ENCODE data around the gene TRUB2. TPM values are rescaled to one million over a fixed set of nuclear protein-coding genes. Genes with fewer than 3 reads are reported as not detected.
A peak's percentile ranks its signal among the peaks of the same experiment; 100 is the strongest.

The TRUB2 gene
- total RNA-seq, 1 donor from 2014 or later = 33.4 TPM

DNA sequence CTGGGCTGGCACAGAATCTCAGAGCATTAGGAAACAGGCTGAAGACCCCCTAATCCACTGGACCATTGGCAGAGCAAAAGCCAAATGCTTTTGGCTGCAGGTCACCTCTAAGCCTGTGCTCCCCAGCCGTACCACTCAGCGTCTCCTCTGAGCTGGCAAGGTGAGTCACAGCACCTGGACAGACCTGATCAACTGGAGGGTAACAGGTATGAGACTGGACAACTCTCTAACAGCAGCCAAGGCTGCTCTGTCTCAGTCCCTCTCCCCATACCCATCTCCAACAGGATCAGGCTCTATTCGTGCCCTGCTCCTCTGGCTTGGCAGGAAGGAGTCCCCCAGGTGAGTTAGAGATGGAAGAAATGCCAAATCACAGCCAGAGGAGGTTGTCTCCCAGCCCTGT is 51.1 kb downstream of the TRUB2 start:
- Mint-ChIP-seq H3K9me3 (no peaks in the 10 kb centered on the region), H3K27me3 (ENCODE audit: low read depth) (no peaks in the 10 kb centered on the region), H3K36me3 (ENCODE audit: low read depth) (no peaks in the 10 kb centered on the region), H3K4me1 (peaks cover 13% of the 10 kb centered on the region), H3K4me3 (peak overlapping the region; percentile 61), H3K27ac (ENCODE audit: unreplicated experiment) (no peak overlapping the region)
- TF ChIP-seq, protein P1, sequence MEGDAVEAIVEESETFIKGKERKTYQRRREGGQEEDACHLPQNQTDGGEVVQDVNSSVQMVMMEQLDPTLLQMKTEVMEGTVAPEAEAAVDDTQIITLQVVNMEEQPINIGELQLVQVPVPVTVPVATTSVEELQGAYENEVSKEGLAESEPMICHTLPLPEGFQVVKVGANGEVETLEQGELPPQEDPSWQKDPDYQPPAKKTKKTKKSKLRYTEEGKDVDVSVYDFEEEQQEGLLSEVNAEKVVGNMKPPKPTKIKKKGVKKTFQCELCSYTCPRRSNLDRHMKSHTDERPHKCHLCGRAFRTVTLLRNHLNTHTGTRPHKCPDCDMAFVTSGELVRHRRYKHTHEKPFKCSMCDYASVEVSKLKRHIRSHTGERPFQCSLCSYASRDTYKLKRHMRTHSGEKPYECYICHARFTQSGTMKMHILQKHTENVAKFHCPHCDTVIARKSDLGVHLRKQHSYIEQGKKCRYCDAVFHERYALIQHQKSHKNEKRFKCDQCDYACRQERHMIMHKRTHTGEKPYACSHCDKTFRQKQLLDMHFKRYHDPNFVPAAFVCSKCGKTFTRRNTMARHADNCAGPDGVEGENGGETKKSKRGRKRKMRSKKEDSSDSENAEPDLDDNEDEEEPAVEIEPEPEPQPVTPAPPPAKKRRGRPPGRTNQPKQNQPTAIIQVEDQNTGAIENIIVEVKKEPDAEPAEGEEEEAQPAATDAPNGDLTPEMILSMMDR (conservative IDR thresholded peaks at IDR 0.05) = no peak
- no peak for DNase-seq (ENCODE audit: low read depth, low spot score)

- Mint-ChIP-seq H3K4me3 (no peak overlapping the region), H3K9me3 (no peaks in the 10 kb centered on the region), H3K27me3 (ENCODE audit: low read depth) (no peaks in the 10 kb centered on the region), H3K4me1 (no peaks in the 10 kb centered on the region), H3K36me3 (ENCODE audit: low read depth) (peaks cover 11% of the 10 kb centered on the region), H3K27ac (ENCODE audit: unreplicated experiment) (peak overlapping the region; percentile 14)
- TF ChIP-seq, protein P1 (conservative IDR thresholded peaks at IDR 0.05) = no peak
- no peak for DNase-seq (ENCODE audit: low read depth, low spot score)
Measured at GRCh38 chr9:128266868-128267590, 55.2 kb downstream of the TRUB2 start.

- peaks cover 18% of the 10 kb centered on the region for H3K36me3 Mint-ChIP-seq (ENCODE audit: low read depth)
- H3K27me3 Mint-ChIP-seq (ENCODE audit: low read depth) = no peaks in the 10 kb centered on the region
- no peaks in the 10 kb centered on the region for H3K9me3 Mint-ChIP-seq
- H3K27ac Mint-ChIP-seq (ENCODE audit: unreplicated experiment) = no peak overlapping the region
- TF ChIP-seq, protein P1 (conservative IDR thresholded peaks at IDR 0.05) = no peak
- no peak for DNase-seq (ENCODE audit: low read depth, low spot score)
- H3K4me3 Mint-ChIP-seq = peak overlapping the region; percentile 11
- H3K4me1 Mint-ChIP-seq = no peaks in the 10 kb centered on the region
Measured at GRCh38 chr9:128265348-128265847, 56.8 kb downstream of the TRUB2 start.

DNA sequence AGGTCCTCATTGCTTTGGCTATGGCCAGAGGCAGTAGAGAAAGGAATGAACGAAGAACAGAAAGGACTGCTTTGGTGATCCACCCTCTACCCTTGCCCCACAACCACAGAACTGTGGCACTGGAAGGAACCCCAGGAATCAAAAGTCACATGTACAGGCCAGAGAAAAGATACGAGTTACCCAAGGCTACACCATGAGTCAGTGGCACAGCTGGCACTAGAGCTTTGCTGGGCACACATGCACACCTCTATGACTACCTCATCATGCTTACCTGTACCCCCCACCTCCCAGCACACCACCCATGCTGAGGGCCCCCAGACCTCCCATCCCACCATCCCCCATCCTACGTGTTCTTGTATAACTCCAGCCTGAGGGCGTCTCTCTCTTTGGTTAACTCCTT is 59.6 kb downstream of the TRUB2 start:
- TF ChIP-seq, protein P1 (conservative IDR thresholded peaks at IDR 0.05) = no peak
- DNase-seq (ENCODE audit: low read depth, low spot score) = no peak
- Mint-ChIP-seq H3K4me1 (no peaks in the 10 kb centered on the region), H3K9me3 (no peaks in the 10 kb centered on the region), H3K27ac (ENCODE audit: unreplicated experiment) (peak overlapping the region; percentile 57), H3K27me3 (ENCODE audit: low read depth) (no peaks in the 10 kb centered on the region), H3K36me3 (ENCODE audit: low read depth) (peaks cover 18% of the 10 kb centered on the region), H3K4me3 (no peak overlapping the region)

GRCh38 chr9:128260340-128260739 is 61.9 kb downstream of the TRUB2 start:
- no peaks in the 10 kb centered on the region for H3K9me3 Mint-ChIP-seq
- no peak for DNase-seq (ENCODE audit: low read depth, low spot score)
- TF ChIP-seq, protein P1 (conservative IDR thresholded peaks at IDR 0.05) = no peak
- no peak overlapping the region for H3K4me3 Mint-ChIP-seq
- H3K36me3 Mint-ChIP-seq (ENCODE audit: low read depth) = peaks cover 18% of the 10 kb centered on the region
- no peaks in the 10 kb centered on the region for H3K27me3 Mint-ChIP-seq (ENCODE audit: low read depth)
- no peak overlapping the region for H3K27ac Mint-ChIP-seq (ENCODE audit: unreplicated experiment)
- peaks cover 2% of the 10 kb centered on the region for H3K4me1 Mint-ChIP-seq

Data from neural crest cell (in vitro differentiated cells).